GM23338 (cell line): ENCODE measurements around the gene IZUMO2. TPM values are rescaled to one million over a fixed set of nuclear protein-coding genes. Genes with fewer than 3 reads are reported as not detected.

ENCODE experiments used
- ATAC-seq: fragments of 200-7000 bp; cut with Tn5 transposase; 3 replicates; pipeline ENCODE4 v1.9.1; 2020
- DNase-seq: peaks from one replicate; pipeline ENCODE4 v3.0.0-alpha.2; 2015; ENCODE audit warnings: low spot score
- H2AFZ ChIP-seq: fragments of 200-600 bp; sonication (generic); 2 replicates; pipeline ENCODE4 v1.8.0; 2016; ENCODE audit warnings: antibody characterized with exemption, mild to moderate bottlenecking, moderate library complexity
- H3F3A ChIP-seq: fragments of 200-600 bp; sonication (generic); replicated peaks from 2 replicates; pipeline ENCODE4 v1.8.0; 2017; ENCODE audit warnings: antibody characterized with exemption, mixed run types, low read depth
- H3K27ac ChIP-seq: fragments of 200-600 bp; sonication (generic); 2 replicates; pipeline ENCODE4 v1.6.1; 2016; ENCODE audit warnings: low read depth
- H3K27me3 ChIP-seq: fragments of 200-600 bp; sonication (generic); 2 replicates; pipeline ENCODE4 v1.8.0; 2016; ENCODE audit warnings: mild to moderate bottlenecking, mixed run types, moderate library complexity; ENCODE audit not compliant: insufficient read depth
- H3K36me3 ChIP-seq: fragments of 200-600 bp; sonication (generic); 2 replicates; pipeline ENCODE4 v1.8.0; 2016; ENCODE audit warnings: mild to moderate bottlenecking; ENCODE audit not compliant: insufficient read depth
- H3K4me1 ChIP-seq: fragments of 200-600 bp; sonication (generic); 2 replicates; pipeline ENCODE4 v1.8.0; 2016; ENCODE audit warnings: mild to moderate bottlenecking, moderate library complexity; ENCODE audit not compliant: insufficient read depth
- H3K4me2 ChIP-seq: fragments of 200-600 bp; sonication (generic); 2 replicates; pipeline ENCODE4 v1.7.1; 2017; ENCODE audit warnings: mixed run types
- H3K4me3 ChIP-seq: fragments of 200-600 bp; sonication (generic); 2 replicates; pipeline ENCODE4 v1.6.1; 2016; ENCODE audit warnings: mixed run types
- H3K79me2 ChIP-seq: fragments of 200-600 bp; sonication (generic); replicated peaks from 2 replicates; pipeline ENCODE4 v1.8.0; 2017; ENCODE audit warnings: mild to moderate bottlenecking; ENCODE audit not compliant: insufficient read depth
- H3K9me2 ChIP-seq: fragments of 200-600 bp; sonication (generic); 2 replicates; pipeline ENCODE4 v1.8.0; 2017; ENCODE audit not compliant: insufficient read depth
- H4K20me1 ChIP-seq: fragments of 200-600 bp; sonication (generic); replicated peaks from 2 replicates; pipeline ENCODE4 v1.8.0; 2017; ENCODE audit warnings: mild to moderate bottlenecking; ENCODE audit not compliant: insufficient read depth
- H3K27ac Mint-ChIP-seq: 2 replicates; pipeline ENCODE4 v1.8.0; 2020; ENCODE audit warnings: inconsistent platforms, mild to moderate bottlenecking, moderate library complexity, mixed read lengths
- H3K27me3 Mint-ChIP-seq: 3 replicates; pipeline ENCODE4 v1.8.0; 2022; ENCODE audit warnings: low read depth, mild to moderate bottlenecking, moderate library complexity, mixed read lengths, inconsistent platforms; ENCODE audit not compliant: insufficient read depth, poor library complexity
- H3K36me3 Mint-ChIP-seq: 3 replicates; pipeline ENCODE4 v1.8.0; 2021; ENCODE audit warnings: low read depth, mild to moderate bottlenecking, inconsistent platforms, moderate library complexity, mixed read lengths
- H3K4me1 Mint-ChIP-seq: 3 replicates; pipeline ENCODE4 v1.8.0; 2020; ENCODE audit warnings: mild to moderate bottlenecking, inconsistent platforms, mixed read lengths
- H3K4me3 Mint-ChIP-seq: 3 replicates; pipeline ENCODE4 v1.8.0; 2021; ENCODE audit warnings: moderate library complexity, mild to moderate bottlenecking, inconsistent platforms, mixed read lengths
- H3K9me3 Mint-ChIP-seq: 3 replicates; pipeline ENCODE4 v1.8.0; 2020; ENCODE audit warnings: moderate library complexity, mild to moderate bottlenecking, inconsistent platforms, mixed read lengths
- CREB1 ChIP-seq: fragments of 250-450 bp; sonication (Bioruptor Pico); IDR thresholded peaks from 2 replicates; pipeline ENCODE4 v1.5.0; 2020; ENCODE audit warnings: low read depth, mild to moderate bottlenecking, moderate library complexity
- ETS1 ChIP-seq: IDR thresholded peaks from 2 replicates; pipeline ENCODE4 v1.6.1; 2016; ENCODE audit warnings: antibody characterized with exemption
- EZH2phosphoT487 ChIP-seq: fragments of 200-600 bp; sonication (generic); IDR thresholded peaks from one replicate; pipeline ENCODE4 v1.8.1; 2018; ENCODE audit warnings: antibody characterized with exemption; ENCODE audit not compliant: unreplicated experiment
- JUNB ChIP-seq: IDR thresholded peaks from one replicate; pipeline ENCODE4 v1.6.1; 2016; ENCODE audit warnings: antibody characterized with exemption; ENCODE audit not compliant: unreplicated experiment
- NANOG ChIP-seq: IDR thresholded peaks from 2 replicates; pipeline ENCODE4 v1.6.1; 2016; ENCODE audit warnings: antibody characterized with exemption, borderline replicate concordance
- POLR2AphosphoS5 ChIP-seq: IDR thresholded peaks from 2 replicates; pipeline ENCODE4 v1.6.1; 2016; ENCODE audit warnings: antibody characterized with exemption, low read depth
- STAT1 ChIP-seq: IDR thresholded peaks from one replicate; pipeline ENCODE4 v1.6.1; 2016; ENCODE audit warnings: antibody characterized with exemption; ENCODE audit not compliant: unreplicated experiment
- ZNF114 ChIP-seq: fragments of 250-450 bp; sonication (Bioruptor Pico); IDR thresholded peaks from 2 replicates; pipeline ENCODE4 v1.5.0; 2020; ENCODE audit warnings: mild to moderate bottlenecking, moderate library complexity
- ZNF462 ChIP-seq: fragments of 250-450 bp; sonication (Bioruptor Pico); IDR thresholded peaks from 2 replicates; pipeline ENCODE4 v1.5.0; 2020; ENCODE audit warnings: mild to moderate bottlenecking, moderate library complexity
- polyA plus RNA-seq: library from polyadenylated mRNA; unstranded; fragments of >200 nt; fragmentation: Nextera tagmentation; extraction: Ambion mirVana; gene quantifications from 2 replicates; pipeline ENCODE4 v1.2.1, GENCODE V29; 2016
- total RNA-seq: library from RNA; depleted of rRNA; stranded (reverse); fragments of >200 nt; shearing (Covaris generic); gene quantifications from 2 replicates; pipeline ENCODE4 v1.2.3, GENCODE V29; 2014
- TF ChIP-seq, protein P1 (sequence below): IDR thresholded peaks from one replicate; pipeline ENCODE4 v1.6.1; 2018; ENCODE audit warnings: antibody characterized with exemption; ENCODE audit not compliant: unreplicated experiment

IZUMO2 gene
- total and polyA plus RNA-seq, 2 experiments from 2014 or later = 3.1 to 5.0 TPM

DNA sequence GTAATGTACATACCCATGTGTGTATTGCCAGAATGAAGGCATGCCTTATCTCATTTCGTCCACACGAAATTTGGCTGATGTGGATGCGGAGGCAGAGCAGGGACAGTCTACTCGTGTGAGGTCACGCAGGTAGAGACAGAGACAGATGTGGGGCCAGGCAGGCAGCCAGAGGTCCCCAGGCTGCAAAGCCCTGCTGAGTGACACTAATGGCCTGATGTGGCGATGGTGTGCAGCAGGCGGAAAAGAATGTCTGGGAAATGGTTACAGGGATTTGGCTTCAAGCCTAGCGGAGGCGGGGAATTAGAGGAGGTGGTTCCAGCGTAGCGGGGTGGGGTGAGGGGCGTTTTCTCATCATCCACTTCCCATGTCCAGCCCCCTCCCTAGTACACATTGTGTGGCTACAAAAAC is 4.2 kb upstream of the IZUMO2 start:
- peak; percentile 12 for DNase-seq
- ATAC-seq = no peak
- no peaks in the 10 kb centered on the region; the same call in 1 of the 2 replicates for H3K4me1 ChIP-seq
- H3F3A ChIP-seq = no peaks in the 10 kb centered on the region
- Mint-ChIP-seq H3K4me3 (no peak overlapping the region), H3K27me3 (peaks cover 10% of the 10 kb centered on the region), H3K9me3 (peaks cover 97% of the 10 kb centered on the region), H3K4me1 (no peaks in the 10 kb centered on the region), H3K36me3 (peaks cover 31% of the 10 kb centered on the region), H3K27ac (no peak overlapping the region)
- no peak overlapping the region for H3K27ac ChIP-seq
- no peaks in the 10 kb centered on the region for H4K20me1 ChIP-seq
- no peak for TF ChIP-seq CREB1
- no peak for TF ChIP-seq EZH2phosphoT487
- TF ChIP-seq ZNF114 (CRISPR knock-in tag) = no peak
- TF ChIP-seq STAT1 = no peak
- no peak for TF ChIP-seq POLR2AphosphoS5
- H3K36me3 ChIP-seq = no peaks in the 10 kb centered on the region
- no peak overlapping the region for H3K4me3 ChIP-seq
- no peaks in the 10 kb centered on the region for H3K79me2 ChIP-seq
- H3K27me3 ChIP-seq = no peaks in the 10 kb centered on the region
- H3K9me2 ChIP-seq = no peaks in the 10 kb centered on the region
- peak overlapping the region; percentile 59; the same call in 1 of the 2 replicates for H2AFZ ChIP-seq
- H3K4me2 ChIP-seq = no peak overlapping the region

DNA sequence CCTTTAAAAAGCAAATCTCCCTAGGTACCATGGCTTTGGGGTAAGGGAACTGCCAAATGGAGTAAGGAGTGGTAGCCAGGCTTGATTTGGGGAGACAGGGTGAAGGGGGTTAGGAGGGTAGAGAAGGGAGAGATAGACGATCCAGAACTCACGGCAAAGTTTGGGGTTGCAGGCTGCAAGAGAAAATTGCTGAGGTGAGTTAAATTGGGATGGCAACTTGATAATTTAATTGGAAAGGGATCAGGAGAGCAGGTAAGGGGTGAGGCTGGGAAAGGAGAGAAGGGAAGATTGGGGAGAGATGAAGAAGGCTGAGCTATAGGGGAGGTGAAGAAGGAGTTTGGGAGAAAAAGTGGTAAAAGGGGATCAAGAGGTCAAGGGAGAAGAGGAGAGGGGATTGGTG is 4.0 kb downstream of the IZUMO2 start:
- no peak overlapping the region for H3K4me3 ChIP-seq
- Mint-ChIP-seq H3K27me3 (peaks cover 14% of the 10 kb centered on the region), H3K4me1 (no peaks in the 10 kb centered on the region; the same call in 2 of the 3 replicates), H3K27ac (no peak overlapping the region), H3K9me3 (peaks cover 96% of the 10 kb centered on the region), H3K4me3 (no peak overlapping the region), H3K36me3 (peaks cover 28% of the 10 kb centered on the region)
- no peak for ATAC-seq
- H3K27me3 ChIP-seq = no peaks in the 10 kb centered on the region
- no peaks in the 10 kb centered on the region for H3K36me3 ChIP-seq
- no peak for DNase-seq
- H3K79me2 ChIP-seq = no peaks in the 10 kb centered on the region
- peaks cover 10% of the 10 kb centered on the region; the same call in 1 of the 2 replicates for H3K4me1 ChIP-seq
- TF ChIP-seq, protein P1, sequence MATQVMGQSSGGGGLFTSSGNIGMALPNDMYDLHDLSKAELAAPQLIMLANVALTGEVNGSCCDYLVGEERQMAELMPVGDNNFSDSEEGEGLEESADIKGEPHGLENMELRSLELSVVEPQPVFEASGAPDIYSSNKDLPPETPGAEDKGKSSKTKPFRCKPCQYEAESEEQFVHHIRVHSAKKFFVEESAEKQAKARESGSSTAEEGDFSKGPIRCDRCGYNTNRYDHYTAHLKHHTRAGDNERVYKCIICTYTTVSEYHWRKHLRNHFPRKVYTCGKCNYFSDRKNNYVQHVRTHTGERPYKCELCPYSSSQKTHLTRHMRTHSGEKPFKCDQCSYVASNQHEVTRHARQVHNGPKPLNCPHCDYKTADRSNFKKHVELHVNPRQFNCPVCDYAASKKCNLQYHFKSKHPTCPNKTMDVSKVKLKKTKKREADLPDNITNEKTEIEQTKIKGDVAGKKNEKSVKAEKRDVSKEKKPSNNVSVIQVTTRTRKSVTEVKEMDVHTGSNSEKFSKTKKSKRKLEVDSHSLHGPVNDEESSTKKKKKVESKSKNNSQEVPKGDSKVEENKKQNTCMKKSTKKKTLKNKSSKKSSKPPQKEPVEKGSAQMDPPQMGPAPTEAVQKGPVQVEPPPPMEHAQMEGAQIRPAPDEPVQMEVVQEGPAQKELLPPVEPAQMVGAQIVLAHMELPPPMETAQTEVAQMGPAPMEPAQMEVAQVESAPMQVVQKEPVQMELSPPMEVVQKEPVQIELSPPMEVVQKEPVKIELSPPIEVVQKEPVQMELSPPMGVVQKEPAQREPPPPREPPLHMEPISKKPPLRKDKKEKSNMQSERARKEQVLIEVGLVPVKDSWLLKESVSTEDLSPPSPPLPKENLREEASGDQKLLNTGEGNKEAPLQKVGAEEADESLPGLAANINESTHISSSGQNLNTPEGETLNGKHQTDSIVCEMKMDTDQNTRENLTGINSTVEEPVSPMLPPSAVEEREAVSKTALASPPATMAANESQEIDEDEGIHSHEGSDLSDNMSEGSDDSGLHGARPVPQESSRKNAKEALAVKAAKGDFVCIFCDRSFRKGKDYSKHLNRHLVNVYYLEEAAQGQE = no peak
- no peak for TF ChIP-seq STAT1
- no peak for TF ChIP-seq NANOG
- TF ChIP-seq ETS1 = no peak
- TF ChIP-seq ZNF462 (CRISPR knock-in tag) = no peak
- no peak for TF ChIP-seq CREB1
- no peak for TF ChIP-seq JUNB
- H3K27ac ChIP-seq = no peak overlapping the region
- H3F3A ChIP-seq = no peaks in the 10 kb centered on the region
- H2AFZ ChIP-seq = no peak overlapping the region
- H3K9me2 ChIP-seq = no peaks in the 10 kb centered on the region
- no peak overlapping the region for H3K4me2 ChIP-seq
- H4K20me1 ChIP-seq = no peaks in the 10 kb centered on the region
